Ovary (tissue), 3 donors: Measurements from ENCODE around the gene COL15A1.

ENCODE experiments used
- EP300 ChIP-seq: sonication (generic); formaldehyde crosslinking; IDR thresholded peaks from one replicate; pipeline ENCODE4 v1.6.1; 2017; ENCODE audit warnings: antibody characterized with exemption
- POLR2A ChIP-seq: fragments of 450-650 bp; IDR thresholded peaks from one replicate; pipeline ENCODE4 v1.6.1; 2017; ENCODE audit warnings: antibody characterized with exemption, mild to moderate bottlenecking, moderate library complexity
- TF ChIP-seq, protein P1 (sequence below), 3 donors: fragments of 450-650 bp in 2 of 3; fragments of 200-600 bp in 1 of 3; IDR thresholded peaks; one replicate each; pipeline versions ENCODE4 v1.5.1 to v1.8.0; 2016 to 2022; ENCODE audit warnings: antibody characterized with exemption in 3 of 3, mild to moderate bottlenecking in 1 of 3
- donor health status: DM: no; HTN: no; CAD: no.

DNA sequence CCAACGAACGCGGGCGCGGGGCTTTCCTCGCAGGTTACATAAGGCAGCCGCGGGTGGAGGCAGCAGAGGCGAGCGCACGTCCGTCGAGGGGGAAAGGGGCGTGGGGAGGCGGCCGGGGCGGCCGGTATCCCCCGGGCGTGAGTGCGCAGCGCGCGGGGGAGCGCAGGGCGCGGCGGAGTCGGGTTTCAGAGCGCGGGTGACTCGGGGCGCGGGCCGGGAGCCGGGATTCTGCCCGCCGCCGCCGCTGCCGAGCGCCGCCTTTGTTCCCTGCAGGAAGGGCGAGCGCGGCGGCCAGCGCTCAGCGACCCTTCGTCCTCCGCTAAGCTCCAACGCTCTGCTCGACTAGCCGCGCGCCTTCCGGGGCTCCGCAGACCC is at the start of gene COL15A1:
- TF ChIP-seq, protein P1, sequence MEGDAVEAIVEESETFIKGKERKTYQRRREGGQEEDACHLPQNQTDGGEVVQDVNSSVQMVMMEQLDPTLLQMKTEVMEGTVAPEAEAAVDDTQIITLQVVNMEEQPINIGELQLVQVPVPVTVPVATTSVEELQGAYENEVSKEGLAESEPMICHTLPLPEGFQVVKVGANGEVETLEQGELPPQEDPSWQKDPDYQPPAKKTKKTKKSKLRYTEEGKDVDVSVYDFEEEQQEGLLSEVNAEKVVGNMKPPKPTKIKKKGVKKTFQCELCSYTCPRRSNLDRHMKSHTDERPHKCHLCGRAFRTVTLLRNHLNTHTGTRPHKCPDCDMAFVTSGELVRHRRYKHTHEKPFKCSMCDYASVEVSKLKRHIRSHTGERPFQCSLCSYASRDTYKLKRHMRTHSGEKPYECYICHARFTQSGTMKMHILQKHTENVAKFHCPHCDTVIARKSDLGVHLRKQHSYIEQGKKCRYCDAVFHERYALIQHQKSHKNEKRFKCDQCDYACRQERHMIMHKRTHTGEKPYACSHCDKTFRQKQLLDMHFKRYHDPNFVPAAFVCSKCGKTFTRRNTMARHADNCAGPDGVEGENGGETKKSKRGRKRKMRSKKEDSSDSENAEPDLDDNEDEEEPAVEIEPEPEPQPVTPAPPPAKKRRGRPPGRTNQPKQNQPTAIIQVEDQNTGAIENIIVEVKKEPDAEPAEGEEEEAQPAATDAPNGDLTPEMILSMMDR (IDR thresholded peaks at IDR 0.05): no peak
- no peak for TF ChIP-seq EP300
- TF ChIP-seq POLR2A: peak; percentile 18
